ENCODE measurements around the gene GJB6. TPM values are rescaled to one million over a fixed set of nuclear protein-coding genes. Genes with fewer than 3 reads are reported as not detected.
A peak's percentile ranks its signal among the peaks of the same experiment; 100 is the strongest.
"Not testable (repeated sequence)": the region's sequence is repeated elsewhere in the genome, so short reads cannot be mapped to it uniquely, and the experiment has no call there.

The GJB6 gene
- not detected for total RNA-seq
- long read RNA-seq, result 0 reads

DNA sequence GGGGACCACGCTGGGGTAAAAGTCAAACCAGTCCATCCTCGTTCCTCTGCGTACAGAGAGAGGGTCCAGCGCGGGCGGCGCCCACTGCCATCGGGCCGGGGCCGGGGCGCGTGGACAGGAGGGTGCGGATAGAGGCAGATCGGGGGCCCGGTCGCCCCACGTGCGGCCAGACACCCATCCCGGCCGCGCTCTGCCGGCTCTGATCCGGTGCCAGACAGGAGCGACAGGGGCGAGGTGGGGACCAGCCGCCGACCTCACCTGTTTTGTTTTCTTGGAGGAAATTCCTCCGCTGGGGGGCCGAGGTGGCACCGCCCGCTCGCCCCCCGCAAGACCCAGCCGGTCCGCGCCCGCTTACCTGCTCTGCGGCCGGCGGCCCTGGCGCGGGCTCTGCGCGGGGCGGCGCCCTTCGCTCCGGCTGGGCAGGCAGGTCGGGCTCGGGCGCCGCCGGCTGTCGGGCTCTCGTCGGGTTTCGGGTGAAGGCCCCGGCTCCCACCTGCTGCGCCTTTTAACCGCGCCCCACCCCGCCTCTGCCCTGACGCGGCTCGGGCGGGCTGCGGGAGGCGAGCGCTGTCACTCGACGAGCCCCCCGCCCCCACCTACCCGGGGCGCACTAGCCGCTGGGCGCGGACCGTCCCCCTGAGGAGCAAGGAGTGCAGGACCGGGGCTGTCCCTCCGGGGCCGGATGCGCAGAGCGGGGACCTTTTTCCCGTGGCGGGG lies at the start of gene GJB6:
TSS of gene GJB6 (minus strand) at position 481 of the 717 bp plus-strand sequence. CDS start 8,839 bp downstream, outside the sequence.
- no peaks in the 10 kb centered on the region for H3K27me3 ChIP-seq
- peak within 1 kb of the TSS; percentile 3 to 47 (median 39) for H3K4me3 ChIP-seq
- DNase-seq (no peak), ATAC-seq (peak; percentile 62 to 86 (median 80))
- H3K27ac ChIP-seq, result no peak within 1 kb of the TSS
- intact Hi-C loops (cut with DNase I), result no loop called here
- no peaks in the 10 kb centered on the region for H3K9me3 ChIP-seq
- peaks cover 0 to 7% (median 0%) of the 10 kb centered on the region in 4 donors for H3K4me1 ChIP-seq
- TF ChIP-seq POLR2A (IDR thresholded peaks at IDR 0.05), result no peak
- TF ChIP-seq, protein P1, sequence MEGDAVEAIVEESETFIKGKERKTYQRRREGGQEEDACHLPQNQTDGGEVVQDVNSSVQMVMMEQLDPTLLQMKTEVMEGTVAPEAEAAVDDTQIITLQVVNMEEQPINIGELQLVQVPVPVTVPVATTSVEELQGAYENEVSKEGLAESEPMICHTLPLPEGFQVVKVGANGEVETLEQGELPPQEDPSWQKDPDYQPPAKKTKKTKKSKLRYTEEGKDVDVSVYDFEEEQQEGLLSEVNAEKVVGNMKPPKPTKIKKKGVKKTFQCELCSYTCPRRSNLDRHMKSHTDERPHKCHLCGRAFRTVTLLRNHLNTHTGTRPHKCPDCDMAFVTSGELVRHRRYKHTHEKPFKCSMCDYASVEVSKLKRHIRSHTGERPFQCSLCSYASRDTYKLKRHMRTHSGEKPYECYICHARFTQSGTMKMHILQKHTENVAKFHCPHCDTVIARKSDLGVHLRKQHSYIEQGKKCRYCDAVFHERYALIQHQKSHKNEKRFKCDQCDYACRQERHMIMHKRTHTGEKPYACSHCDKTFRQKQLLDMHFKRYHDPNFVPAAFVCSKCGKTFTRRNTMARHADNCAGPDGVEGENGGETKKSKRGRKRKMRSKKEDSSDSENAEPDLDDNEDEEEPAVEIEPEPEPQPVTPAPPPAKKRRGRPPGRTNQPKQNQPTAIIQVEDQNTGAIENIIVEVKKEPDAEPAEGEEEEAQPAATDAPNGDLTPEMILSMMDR (IDR thresholded peaks at IDR 0.05), result peak in 1 of 4 donors; percentile 23
- H3K36me3 ChIP-seq, result no peaks in the 10 kb centered on the region
- no CpG with 5 or more reads among the region's 85 CpGs for WGBS (ENCODE audit: insufficient coverage, low coverage, low lambda C conversion rate, missing lambda C conversion rate)

DNA sequence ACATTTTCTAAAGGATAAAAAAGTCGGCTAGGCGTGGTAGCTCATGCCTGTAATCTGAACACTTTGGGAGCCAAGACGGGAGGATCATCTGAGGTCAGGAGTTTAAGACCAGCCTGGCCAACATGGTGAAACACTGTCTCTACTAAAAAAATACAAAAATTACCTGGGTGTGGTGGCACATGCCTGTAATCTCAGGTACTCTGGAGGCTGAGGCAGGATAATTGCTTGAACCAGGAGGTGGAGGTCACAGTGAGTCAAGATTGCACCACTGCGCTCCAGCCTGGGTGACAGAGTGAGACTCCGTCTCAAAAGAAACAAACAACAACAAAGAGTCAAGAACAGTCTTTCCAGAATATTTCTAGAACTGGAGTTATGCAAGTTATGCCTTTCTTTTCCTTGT lies 44.8 kb upstream of the GJB6 start:
- H3K27me3 ChIP-seq; ATAC-seq; H3K4me3 ChIP-seq; H3K27ac ChIP-seq; intact Hi-C loops (cut with DNase I); H3K4me1 ChIP-seq; DNase-seq; H3K36me3 ChIP-seq; H3K9me3 ChIP-seq: not testable (repeated sequence)
- WGBS (ENCODE audit: insufficient coverage, low coverage, low lambda C conversion rate, missing lambda C conversion rate), result 89% methylated on average over 5 of the region's 5 CpGs

DNA sequence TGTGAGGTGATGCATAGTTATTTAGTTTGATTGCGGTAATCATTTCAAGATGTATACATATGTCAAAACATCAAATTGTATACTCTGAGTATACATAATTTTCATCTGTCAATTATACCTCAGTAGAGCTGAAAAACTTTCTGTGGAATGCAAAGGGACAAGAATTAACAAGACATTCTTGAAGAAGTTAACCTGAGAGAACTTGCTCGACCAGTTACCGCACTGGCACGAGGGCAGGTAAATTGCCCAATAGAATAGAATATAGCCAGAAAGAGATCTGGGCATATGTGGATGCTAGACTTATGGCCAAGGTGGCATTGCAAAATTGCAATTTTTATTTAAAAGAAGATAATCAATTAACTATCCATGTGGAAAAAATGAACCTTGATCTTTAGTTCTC lies 42.3 kb upstream of the GJB6 start:
- TF ChIP-seq POLR2A (IDR thresholded peaks at IDR 0.05), result no peak
- TF ChIP-seq, protein P1 (IDR thresholded peaks at IDR 0.05), result no peak
- ATAC-seq (no peak), DNase-seq (no peak)
- no peaks in the 10 kb centered on the region for H3K9me3 ChIP-seq
- 92% methylated on average over 4 of the region's 4 CpGs for WGBS (ENCODE audit: insufficient coverage, low coverage, low lambda C conversion rate, missing lambda C conversion rate)
- no peaks in the 10 kb centered on the region for H3K27me3 ChIP-seq
- H3K4me1 ChIP-seq, result no peaks in the 10 kb centered on the region
- no peak overlapping the region for H3K27ac ChIP-seq
- no peak overlapping the region for H3K4me3 ChIP-seq
- intact Hi-C loops (cut with DNase I), result no loop called here
- H3K36me3 ChIP-seq, result no peaks in the 10 kb centered on the region

DNA sequence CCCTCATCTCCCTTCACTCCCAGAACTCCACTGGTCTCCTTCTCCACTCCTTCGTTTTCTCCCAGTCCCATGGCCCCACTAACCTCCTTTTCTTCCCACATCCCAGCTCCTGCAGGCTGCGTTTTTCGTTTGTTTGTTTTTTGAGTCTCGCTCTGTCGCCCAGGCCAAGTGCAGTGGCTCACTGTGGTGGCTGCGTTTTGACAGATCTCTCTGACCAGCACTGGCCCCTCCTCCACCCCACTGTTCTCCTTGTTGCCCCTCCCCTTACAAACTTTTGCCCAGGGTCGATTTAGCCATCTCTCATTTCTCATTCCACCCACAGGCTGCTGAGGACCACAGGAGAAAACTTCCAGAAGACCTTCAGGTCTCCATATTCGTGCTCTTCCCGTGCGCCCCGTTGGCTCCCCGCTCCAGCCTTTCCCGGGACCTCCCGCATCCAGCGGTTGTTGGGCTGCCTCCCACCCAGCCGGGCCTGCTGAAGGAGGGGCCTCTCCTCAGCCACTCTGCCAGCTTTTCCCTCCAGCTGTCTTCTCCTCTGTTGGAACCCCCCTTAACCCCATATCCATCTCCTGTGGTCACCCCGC lies 40.6 kb upstream of the GJB6 start:
- WGBS (ENCODE audit: insufficient coverage, low coverage, low lambda C conversion rate, missing lambda C conversion rate), result 63% methylated on average over 15 of the region's 17 CpGs
- Histone ChIP-seq H3K27me3 (no peaks in the 10 kb centered on the region), H3K27ac (no peak overlapping the region), H3K9me3 (no peaks in the 10 kb centered on the region), H3K36me3 (no peaks in the 10 kb centered on the region), H3K4me1 (no peaks in the 10 kb centered on the region), H3K4me3 (no peak overlapping the region)
- no peak for ATAC-seq
- intact Hi-C loops (cut with DNase I), result no loop called here
- no peak for DNase-seq
- TF ChIP-seq POLR2A (IDR thresholded peaks at IDR 0.05), result no peak
- TF ChIP-seq, protein P1 (IDR thresholded peaks at IDR 0.05), result no peak

DNA sequence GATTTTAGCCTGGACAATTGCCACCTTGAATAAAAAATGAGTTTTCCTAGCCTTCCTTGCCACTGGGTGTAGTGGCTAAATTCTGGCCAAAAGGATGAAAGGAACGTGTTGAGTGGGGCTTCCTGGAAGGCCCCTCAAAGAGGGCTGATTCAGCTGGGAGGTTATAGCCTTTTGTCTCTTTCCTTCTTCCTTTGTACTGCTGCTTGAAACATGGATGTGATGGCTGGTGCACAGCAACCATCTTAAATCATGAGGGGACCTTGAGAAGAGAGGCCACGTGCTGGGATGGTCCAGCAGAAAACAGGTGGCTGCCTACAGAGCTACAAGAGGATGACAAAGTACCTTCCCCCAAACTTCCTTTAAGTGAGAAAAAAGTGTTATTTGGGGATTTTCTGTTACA lies 40.0 kb upstream of the GJB6 start:
- intact Hi-C loops (cut with DNase I), result no loop called here
- Histone ChIP-seq H3K27ac (no peak overlapping the region), H3K9me3 (no peaks in the 10 kb centered on the region), H3K27me3 (no peaks in the 10 kb centered on the region), H3K36me3 (no peaks in the 10 kb centered on the region), H3K4me3 (no peak overlapping the region), H3K4me1 (no peaks in the 10 kb centered on the region)
- TF ChIP-seq POLR2A (IDR thresholded peaks at IDR 0.05), result no peak
- TF ChIP-seq, protein P1 (IDR thresholded peaks at IDR 0.05), result no peak
- ATAC-seq, result no peak
- no peak for DNase-seq
- 78% methylated on average over 1 of the region's 2 CpGs for WGBS (ENCODE audit: insufficient coverage, low coverage, low lambda C conversion rate, missing lambda C conversion rate)
